NCI-H460 (cell line): Measurements from ENCODE around the gene MAF. TPM values are rescaled to one million over a fixed set of nuclear protein-coding genes. Genes with fewer than 3 reads are reported as not detected.

Experiments
- DNase-seq: peaks from one replicate; pipeline ENCODE4 v3.0.0-alpha.2; 2016; ENCODE audit warnings: low read depth; ENCODE audit errors: extremely low read depth
- total RNA-seq: library from RNA; depleted of rRNA; stranded (reverse); fragments of >200 nt; shearing (Covaris generic); gene quantifications from 2 replicates; pipeline ENCODE4 v1.2.3, GENCODE V29; 2014

MAF gene
- total RNA-seq, 1 experiment from 2014 or later = 0.22 TPM

- DNase-seq = no peak
These were observed 45.6 kb downstream of the MAF start for GRCh38 chr16:79554912-79555311.

GRCh38 chr16:79550373-79550772 is 50.2 kb downstream of the MAF start:
- DNase-seq = no peak

- DNase-seq = no peak
These were observed 53.5 kb downstream of the MAF start for GRCh38 chr16:79547085-79547484.
